Neuron (in vitro differentiated cells): ENCODE measurements around the gene CRAT.

Experiments
- H2AFZ ChIP-seq: one replicate; pipeline ENCODE4 v1.6.1; 2013; ENCODE audit warnings: low read depth, mild to moderate bottlenecking, inconsistent platforms, low read length, moderate library complexity
- H3K27me3 ChIP-seq: one replicate; pipeline ENCODE4 v1.6.1; 2013; ENCODE audit warnings: low read length; ENCODE audit not compliant: insufficient read depth
- H3K36me3 ChIP-seq: one replicate; pipeline ENCODE4 v1.6.1; 2013; ENCODE audit warnings: low read length; ENCODE audit not compliant: insufficient read depth
- H3K4me1 ChIP-seq: one replicate; pipeline ENCODE4 v1.6.1; 2013; ENCODE audit warnings: low read length; ENCODE audit not compliant: insufficient read depth
- H3K4me3 ChIP-seq: 2 replicates; pipeline ENCODE4 v1.5.1; 2013; ENCODE audit warnings: mild to moderate bottlenecking, low read length, moderate library complexity
- H3K9me3 ChIP-seq: one replicate; pipeline ENCODE4 v1.6.1; 2013; ENCODE audit warnings: low read length

Gene CRAT

DNA sequence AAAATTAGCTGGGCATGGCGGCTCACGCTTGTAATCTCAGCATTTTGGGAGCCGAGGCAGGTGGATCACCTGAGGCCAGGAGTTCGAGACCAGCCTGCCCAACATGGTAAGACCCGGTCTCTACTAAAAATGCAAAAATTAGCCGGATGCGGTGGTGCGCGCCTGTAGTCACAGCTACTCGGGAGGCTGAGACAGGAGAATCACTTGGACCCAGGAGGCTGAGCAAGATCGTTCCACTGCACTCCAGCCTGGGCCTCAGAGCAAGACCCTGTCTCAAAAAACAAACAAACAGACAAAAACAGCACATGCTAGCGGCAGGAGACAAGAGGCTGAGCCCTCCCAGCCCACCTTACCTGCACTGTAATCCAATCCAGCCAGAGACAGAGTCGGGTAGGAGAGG, 30.8 kb downstream of the CRAT start:
- H3K4me3 ChIP-seq = peak overlapping the region; percentile 67
- H3K9me3 ChIP-seq = no peaks in the 10 kb centered on the region
- peaks cover 8% of the 10 kb centered on the region for H3K36me3 ChIP-seq
- peaks cover 19% of the 10 kb centered on the region for H3K4me1 ChIP-seq
- no peaks in the 10 kb centered on the region for H3K27me3 ChIP-seq
- H2AFZ ChIP-seq = no peak overlapping the region

DNA sequence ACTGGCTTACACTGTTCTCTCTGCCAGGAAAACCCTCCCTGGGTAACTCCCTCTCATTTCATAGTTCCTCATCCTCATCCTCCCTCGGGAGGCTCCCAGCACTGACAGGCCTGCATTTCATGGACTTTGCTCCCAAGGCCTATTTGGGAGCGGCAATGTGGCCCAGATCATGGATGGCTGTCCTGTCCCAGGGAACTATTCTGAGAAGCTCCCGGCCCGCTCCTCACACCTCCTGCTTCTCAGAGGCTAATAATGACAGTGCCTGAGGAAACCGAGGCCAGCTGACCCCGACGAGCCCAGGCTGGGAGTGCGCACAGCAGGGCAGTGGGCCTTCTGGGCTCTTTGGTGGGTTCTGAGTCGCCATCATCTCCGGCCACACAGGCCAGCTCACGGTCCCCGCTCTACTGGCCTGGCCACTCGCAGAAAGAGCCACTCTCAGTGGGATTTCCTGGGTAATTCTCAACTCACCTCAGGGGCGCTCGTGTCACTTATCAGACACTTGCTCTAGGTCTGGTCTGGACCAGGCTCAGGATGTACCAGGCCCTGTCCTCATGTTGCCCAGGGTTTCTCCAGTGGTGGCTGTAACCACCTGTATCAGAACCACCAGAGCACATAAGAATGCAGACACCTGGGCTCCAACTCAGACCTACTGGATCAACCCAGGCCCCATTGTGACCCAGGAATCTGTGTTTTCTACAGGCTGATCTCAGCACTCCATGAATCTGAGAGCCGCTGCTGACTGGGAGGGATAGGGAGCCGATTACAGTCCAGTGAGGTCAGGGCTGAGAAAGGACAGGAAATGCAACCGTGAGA, 31.7 kb downstream of the CRAT start:
- no peak overlapping the region for H3K4me3 ChIP-seq
- peaks cover 19% of the 10 kb centered on the region for H3K4me1 ChIP-seq
- no peak overlapping the region for H2AFZ ChIP-seq
- peaks cover 3% of the 10 kb centered on the region for H3K36me3 ChIP-seq
- H3K27me3 ChIP-seq = no peaks in the 10 kb centered on the region
- no peaks in the 10 kb centered on the region for H3K9me3 ChIP-seq

DNA sequence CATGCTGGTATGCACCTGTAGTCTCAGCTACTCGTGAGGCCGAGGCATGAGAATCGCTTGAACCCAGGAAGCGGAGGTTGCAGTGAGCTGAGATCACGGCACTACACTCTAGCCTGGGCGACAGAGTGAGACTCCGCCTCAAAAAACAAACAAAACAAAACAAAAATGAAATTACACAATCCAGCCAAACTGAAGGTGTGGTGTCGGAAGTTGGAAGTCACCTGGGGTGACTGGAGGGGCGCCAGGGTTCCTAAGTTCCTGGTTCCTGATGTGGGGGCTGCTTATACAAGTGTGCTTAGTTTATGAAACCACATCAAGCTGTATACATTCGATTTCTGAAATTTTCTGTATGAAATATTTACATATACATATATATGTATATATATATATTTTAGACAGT, 33.4 kb downstream of the CRAT start:
- Histone ChIP-seq H3K27me3 (no peaks in the 10 kb centered on the region), H3K36me3 (no peaks in the 10 kb centered on the region), H3K4me1 (peaks cover 17% of the 10 kb centered on the region), H2AFZ (no peak overlapping the region), H3K4me3 (no peak overlapping the region), H3K9me3 (no peaks in the 10 kb centered on the region)

DNA sequence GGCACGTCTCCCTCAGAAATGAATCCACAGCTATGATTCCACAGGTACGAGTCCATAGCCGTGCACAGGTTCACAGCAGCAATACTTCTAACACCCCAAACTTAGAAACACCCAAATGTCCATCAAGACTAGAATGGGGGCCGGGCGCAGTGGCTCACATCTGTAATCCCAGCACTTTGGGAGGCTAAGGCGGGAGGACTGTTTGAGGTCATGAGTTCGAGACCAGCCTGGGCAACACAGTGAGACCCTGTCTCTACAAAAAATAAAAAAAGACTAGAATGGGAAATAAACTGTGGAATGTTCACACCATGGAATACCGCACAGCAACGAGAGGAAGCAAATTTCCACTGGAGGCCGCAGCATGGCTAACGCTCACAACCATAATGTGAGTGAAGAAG, 34.0 kb downstream of the CRAT start:
- H3K4me1 ChIP-seq = peaks cover 11% of the 10 kb centered on the region
- H3K9me3 ChIP-seq = no peaks in the 10 kb centered on the region
- no peak overlapping the region for H2AFZ ChIP-seq
- no peaks in the 10 kb centered on the region for H3K27me3 ChIP-seq
- no peak overlapping the region for H3K4me3 ChIP-seq
- no peaks in the 10 kb centered on the region for H3K36me3 ChIP-seq

DNA sequence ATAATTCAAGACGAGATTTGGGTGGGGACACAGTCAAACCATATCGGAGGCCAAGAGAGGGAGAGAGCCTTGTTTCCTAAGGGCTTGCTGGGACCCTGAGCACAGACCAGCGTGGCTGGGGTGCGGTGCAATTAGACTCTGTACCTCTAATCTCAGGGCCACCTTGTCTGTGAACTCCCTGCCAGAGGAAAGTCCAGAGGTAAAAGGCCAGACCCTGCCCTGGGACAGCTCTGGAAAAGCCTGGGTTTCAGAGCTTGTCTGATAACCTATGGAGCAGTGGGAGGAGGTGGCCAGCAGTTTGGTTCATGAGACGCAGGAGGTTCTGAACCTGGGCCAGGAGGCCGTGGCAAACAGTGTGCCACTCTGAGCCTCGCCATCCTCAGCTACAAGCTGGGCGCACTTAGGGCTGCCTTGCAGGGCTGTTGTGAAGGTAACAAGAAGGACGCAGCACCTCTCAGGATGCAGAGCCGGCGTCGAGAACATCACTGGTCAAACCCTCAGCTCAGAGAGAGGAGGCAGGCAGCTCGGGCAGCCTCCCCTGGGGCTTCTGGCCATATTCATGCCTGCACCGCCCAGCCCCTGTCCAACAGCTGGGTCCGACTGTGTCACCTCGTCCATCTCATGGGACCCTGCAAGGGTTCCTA, 34.5 kb downstream of the CRAT start:
- Histone ChIP-seq H3K4me3 (no peak overlapping the region), H3K4me1 (peaks cover 10% of the 10 kb centered on the region), H3K36me3 (no peaks in the 10 kb centered on the region), H3K9me3 (no peaks in the 10 kb centered on the region), H2AFZ (no peak overlapping the region), H3K27me3 (no peaks in the 10 kb centered on the region)

DNA sequence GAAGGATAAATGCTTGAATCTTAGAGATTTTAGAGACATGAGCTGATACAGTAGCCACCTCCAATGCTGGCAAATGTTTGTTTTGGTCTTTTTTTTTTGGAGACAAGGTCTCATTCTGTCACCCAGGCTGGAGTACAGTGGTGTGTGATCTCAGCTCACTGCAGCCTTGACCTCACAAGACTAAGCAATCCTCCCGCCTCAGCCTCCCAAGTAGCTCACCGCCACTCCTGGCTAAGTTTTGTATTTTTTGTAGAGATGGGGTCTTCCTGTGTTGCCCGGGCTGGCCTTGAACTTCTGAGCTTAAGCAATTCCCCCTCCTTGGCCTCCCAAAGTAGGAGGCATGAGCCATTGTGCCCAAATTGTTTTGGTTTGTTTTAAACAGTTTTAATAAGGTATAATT, 36.5 kb downstream of the CRAT start:
- Histone ChIP-seq H3K4me1 (no peaks in the 10 kb centered on the region), H3K27me3 (no peaks in the 10 kb centered on the region), H3K9me3 (no peaks in the 10 kb centered on the region), H3K4me3 (no peak overlapping the region), H2AFZ (no peak overlapping the region), H3K36me3 (no peaks in the 10 kb centered on the region)

DNA sequence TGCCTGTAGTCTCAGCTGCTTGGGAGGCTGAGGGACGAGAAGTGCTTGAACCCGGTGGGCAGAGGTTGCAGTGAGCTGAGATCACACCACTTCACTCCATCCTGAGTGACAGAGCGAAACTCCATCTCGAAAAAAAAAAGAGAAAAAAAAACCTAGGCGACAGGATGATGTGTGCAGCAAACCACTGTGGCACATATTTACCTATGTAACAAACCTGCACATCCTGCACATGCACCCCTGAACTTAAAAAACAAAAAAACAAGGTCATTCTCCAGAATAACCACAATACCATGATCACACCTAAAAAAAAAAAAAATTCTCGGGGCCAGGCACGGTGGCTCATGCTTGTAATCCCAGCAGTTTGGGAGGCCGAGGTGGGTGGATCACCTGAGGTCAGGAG, 37.2 kb downstream of the CRAT start:
- Histone ChIP-seq H3K4me1 (no peaks in the 10 kb centered on the region), H3K4me3 (no peak overlapping the region), H3K9me3 (no peaks in the 10 kb centered on the region), H3K27me3 (no peaks in the 10 kb centered on the region), H3K36me3 (peaks cover 4% of the 10 kb centered on the region), H2AFZ (no peak overlapping the region)

DNA sequence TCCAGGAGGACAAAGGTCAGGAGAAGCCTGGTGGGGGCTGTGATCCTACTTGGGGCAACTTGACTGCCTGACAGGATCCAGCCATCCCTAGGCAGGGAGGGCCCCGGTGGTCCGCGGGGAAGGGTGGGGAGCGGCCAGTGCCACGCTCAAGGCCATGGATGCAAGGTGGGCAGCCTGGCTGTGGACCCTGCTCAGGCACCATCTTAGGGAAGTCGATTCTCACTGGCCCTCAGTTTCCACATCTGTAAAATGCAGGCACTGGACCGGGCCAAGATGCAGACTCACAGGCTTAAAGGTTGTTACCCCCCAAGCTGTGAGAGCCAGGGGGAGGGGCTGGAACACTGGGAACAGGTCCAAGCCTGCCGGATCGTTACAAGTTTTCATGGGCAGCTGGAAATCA, 38.4 kb downstream of the CRAT start:
- H3K36me3 ChIP-seq = peaks cover 12% of the 10 kb centered on the region
- no peaks in the 10 kb centered on the region for H3K4me1 ChIP-seq
- no peak overlapping the region for H3K4me3 ChIP-seq
- no peaks in the 10 kb centered on the region for H3K27me3 ChIP-seq
- no peaks in the 10 kb centered on the region for H3K9me3 ChIP-seq
- no peak overlapping the region for H2AFZ ChIP-seq

DNA sequence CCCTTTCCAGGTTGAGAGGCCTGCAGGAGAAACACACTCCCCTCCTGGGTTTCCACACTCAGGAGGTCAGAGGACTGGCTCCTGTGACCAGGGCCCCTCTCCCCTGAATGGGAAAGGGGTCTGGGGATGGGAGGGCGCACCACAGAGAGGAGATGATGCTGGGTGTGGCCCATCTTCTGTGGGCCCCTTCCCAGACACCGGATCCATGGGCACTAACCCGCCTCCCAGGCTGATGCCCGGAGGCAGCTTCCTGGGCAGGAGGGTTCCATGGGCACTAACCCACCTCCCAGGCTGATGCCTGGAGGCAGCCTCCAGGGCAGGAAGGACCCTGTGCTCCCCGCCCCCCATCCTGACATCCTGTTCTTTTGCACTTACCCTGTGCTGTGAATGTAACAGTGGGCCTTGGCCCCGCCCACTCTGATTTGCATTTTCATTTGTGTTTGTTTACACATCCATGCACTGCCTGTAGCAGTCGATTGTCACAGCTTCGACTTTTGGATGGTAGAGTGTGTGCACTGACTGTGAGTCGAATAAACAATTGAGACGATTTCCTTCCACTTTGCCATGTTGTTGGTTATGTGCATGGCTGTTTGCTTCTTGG, 39.0 kb downstream of the CRAT start:
- Histone ChIP-seq H3K36me3 (peaks cover 13% of the 10 kb centered on the region), H2AFZ (no peak overlapping the region), H3K27me3 (no peaks in the 10 kb centered on the region), H3K9me3 (no peaks in the 10 kb centered on the region), H3K4me3 (no peak overlapping the region), H3K4me1 (no peaks in the 10 kb centered on the region)

DNA sequence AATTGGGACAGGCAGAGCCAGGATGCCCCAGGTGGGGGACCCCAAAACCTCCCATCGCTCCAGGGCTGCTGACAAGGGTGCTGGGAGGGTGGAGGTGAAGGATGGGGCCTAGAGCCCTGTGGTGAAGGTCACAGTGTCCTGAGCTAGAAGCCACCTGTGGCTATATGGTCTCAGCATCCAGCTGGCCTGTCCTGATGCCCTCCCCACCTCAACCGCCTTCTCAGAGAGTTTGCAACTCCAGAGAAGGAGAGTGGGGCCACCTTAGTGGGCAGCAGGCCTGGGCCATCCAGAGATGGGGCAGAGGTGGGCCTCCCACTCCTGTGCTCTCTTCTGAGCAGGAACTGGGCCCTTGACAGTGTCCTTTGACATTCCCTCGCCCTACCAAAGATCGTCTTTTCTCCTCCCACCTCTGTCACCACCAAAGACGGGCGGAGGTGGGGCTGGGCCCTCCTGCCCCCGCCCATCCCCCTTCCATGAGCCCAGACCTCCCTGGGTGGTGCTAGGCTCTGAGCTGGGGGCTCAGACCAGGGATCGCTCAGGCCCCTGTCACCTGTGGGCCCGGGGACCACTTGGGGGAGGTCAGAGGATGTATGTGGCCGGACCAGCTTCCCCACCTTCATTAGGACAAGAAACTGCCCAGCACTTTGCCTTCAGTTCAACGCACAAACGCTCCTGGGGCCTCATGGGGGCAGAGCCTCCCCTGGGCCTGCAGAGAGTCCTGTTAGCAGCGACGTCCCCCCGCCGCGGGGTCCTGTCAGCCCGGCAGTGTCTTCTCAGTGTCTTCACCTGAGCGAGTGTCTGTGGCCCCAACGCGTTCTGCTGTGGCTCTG, 39.7 kb downstream of the CRAT start:
- peaks cover 14% of the 10 kb centered on the region for H3K36me3 ChIP-seq
- H2AFZ ChIP-seq = no peak overlapping the region
- H3K27me3 ChIP-seq = no peaks in the 10 kb centered on the region
- H3K4me1 ChIP-seq = no peaks in the 10 kb centered on the region
- no peak overlapping the region for H3K4me3 ChIP-seq
- H3K9me3 ChIP-seq = no peaks in the 10 kb centered on the region

DNA sequence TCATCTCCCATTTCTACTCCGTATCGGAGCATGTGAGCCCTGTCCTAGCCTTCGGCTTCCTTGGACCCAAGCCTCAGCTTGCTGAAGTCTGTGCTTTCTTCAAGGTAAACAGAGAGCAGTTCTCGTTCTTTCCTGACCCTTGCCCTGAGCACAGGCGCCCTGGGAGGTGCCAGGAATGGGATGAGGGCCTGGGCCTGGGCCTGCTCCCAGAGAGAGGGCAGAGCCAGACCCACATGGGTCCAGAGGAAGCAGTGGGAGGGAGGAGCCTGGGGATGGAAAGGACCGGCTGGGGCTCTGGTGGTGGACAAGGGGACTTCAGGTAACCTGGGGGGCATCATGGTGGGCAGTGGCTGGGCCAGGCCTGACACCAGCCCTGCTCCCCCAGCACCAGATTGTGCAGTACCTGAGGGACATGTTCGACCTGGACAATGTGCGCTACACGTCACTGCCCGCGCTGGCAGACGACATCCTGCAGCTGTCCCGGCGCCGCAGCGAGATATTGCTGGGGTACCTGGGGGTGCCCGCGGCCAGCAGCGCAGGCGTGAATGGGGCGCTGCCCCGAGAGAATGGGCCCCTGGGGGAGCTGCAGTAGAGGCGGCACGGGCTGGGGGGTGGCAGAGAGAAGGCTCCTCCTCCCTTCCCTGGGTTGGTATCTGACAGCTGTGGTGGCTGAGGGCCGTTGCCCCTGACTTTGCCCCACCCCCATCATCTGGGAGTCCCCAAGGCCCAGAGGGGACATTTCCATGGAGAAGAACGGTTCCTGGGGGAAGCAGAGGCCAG, 40.5 kb downstream of the CRAT start:
- Histone ChIP-seq H3K4me1 (no peaks in the 10 kb centered on the region), H3K9me3 (no peaks in the 10 kb centered on the region), H3K4me3 (no peak overlapping the region), H3K27me3 (no peaks in the 10 kb centered on the region), H2AFZ (no peak overlapping the region), H3K36me3 (peaks cover 18% of the 10 kb centered on the region)

DNA sequence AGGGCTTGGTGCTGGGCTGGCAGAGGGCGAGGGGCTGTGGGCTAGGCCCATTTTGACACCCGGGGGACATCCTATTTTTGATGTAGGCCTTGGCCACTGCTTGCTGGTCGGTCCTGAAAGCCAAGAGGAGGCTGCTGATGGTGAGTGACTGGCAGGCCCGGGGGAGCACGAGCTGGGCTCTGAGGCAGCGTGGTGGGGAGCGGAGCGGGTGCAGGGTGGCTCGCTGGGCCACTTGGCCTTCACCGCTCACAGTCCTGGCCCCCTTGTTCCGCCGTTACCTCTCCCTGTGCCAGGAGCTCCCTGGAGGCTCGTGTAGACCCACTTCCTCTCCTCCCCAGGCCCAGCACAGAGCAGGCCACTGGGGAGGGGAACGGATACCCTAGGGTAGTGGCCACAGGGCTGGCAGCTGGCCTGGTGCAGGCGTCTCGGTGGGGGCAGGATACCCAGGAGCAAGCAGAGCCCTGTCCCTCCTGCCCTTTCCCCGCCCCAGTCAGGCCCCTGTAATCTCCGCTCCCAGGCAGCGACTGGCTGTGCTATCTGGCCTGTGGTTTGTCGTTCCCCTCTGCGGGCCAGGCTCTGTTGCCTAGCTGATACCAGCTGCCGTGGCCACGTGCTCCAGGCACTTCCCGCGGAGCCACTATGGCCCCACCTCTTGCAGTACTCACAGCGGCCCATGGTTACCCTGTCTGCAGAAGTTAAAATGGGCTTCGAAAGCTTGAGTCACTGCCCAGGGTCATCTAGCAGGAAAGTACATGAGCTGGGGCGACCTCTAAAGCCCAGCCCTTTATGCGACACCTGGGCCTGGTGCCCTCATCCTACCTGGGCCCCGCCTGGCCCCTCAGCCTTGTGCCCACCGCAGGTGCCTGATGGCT, 41.4 kb downstream of the CRAT start:
- H2AFZ ChIP-seq = no peak overlapping the region
- no peaks in the 10 kb centered on the region for H3K9me3 ChIP-seq
- no peak overlapping the region for H3K4me3 ChIP-seq
- H3K27me3 ChIP-seq = no peaks in the 10 kb centered on the region
- peaks cover 23% of the 10 kb centered on the region for H3K36me3 ChIP-seq
- H3K4me1 ChIP-seq = no peaks in the 10 kb centered on the region
